Measurements from ENCODE around the gene DCXR.

DNA sequence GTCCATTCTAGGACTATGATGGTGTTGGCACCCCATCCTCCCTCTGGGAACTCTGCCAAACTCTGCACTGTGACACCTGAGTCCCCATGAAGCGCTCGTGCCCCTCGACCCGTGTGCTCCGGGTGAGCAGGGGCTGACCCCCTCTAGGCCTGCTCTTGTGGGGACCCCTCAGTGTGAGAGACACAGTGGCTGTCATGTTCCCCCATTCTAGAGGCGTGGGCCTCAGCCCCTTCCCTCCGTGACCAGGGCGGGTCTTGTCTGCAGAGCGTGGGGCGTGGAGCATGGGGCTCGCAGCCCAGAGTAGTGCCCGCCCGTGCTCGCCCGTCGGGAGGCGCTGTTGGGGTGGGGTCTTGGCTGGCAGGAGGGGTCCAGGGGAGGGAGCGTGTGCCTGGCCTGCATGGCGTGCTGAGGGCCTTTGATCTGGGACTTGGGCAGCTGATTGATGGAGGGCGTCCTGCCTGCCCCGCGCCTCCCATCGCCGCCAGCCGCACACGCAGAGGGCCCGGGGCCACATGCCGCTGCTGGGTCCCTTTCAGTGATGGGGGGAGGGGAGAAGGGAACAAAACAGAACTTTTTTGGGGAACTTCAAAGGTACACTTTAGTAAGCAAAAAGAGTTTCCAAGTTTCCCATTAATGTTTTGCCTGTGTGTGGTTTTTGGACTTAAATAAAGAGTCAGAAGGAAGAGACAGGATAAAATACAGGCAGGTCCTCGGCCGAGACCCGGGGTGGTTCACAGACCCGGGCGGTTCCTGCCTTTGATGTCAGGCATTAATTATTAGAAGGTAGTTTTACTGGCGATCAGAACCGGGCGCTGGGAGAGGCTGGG lies 37.3 kb downstream of the DCXR start:
- no peak for TF ChIP-seq ZNF266 (tag by site-specific recombination; IDR thresholded peaks at IDR 0.05; ENCODE audit: low read depth)
- no peak for TF ChIP-seq ZFP41 (tag by site-specific recombination; IDR thresholded peaks at IDR 0.05; ENCODE audit: borderline replicate concordance)
- TF ChIP-seq ZNF23 (tag by site-specific recombination; IDR thresholded peaks at IDR 0.05; ENCODE audit: borderline replicate concordance): no peak
- TF ChIP-seq ZNF664 (tag by site-specific recombination; IDR thresholded peaks at IDR 0.05): no peak
- TF ChIP-seq ZNF174 (tag by site-specific recombination; IDR thresholded peaks at IDR 0.05): no peak
- TF ChIP-seq ZNF140 (tag by site-specific recombination; IDR thresholded peaks at IDR 0.05): no peak
